ENCODE data around the gene CNN3. TPM values are rescaled to one million over a fixed set of nuclear protein-coding genes. Genes with fewer than 3 reads are reported as not detected.

Gene CNN3
- total RNA-seq, 2 experiments from 2014 or later = 1.6 TPM

- H3K4me1 Mint-ChIP-seq = peaks cover 15% of the 10 kb centered on the region
- ChIA-PET POLR2A (no interaction called here), CTCF (no interaction called here)
- H3K27me3 Mint-ChIP-seq = peaks cover 56% of the 10 kb centered on the region
- no peaks in the 10 kb centered on the region for H3K9me3 Mint-ChIP-seq
- peaks cover 3% of the 10 kb centered on the region for H3K36me3 Mint-ChIP-seq (ENCODE audit: low read depth)
- H3K4me3 Mint-ChIP-seq = peak overlapping the region; percentile 69
- no peak for DNase-seq
- H3K27ac Mint-ChIP-seq = no peak overlapping the region
Measured at GRCh38 chr1:94925561-94926125, 1.3 kb downstream of the CNN3 start.

GRCh38 chr1:94925004-94925403, 1.9 kb downstream of the CNN3 start:
- Mint-ChIP-seq H3K27me3 (peaks cover 52% of the 10 kb centered on the region), H3K9me3 (no peaks in the 10 kb centered on the region), H3K27ac (no peak overlapping the region), H3K36me3 (ENCODE audit: low read depth) (peaks cover 3% of the 10 kb centered on the region), H3K4me3 (no peak overlapping the region), H3K4me1 (peaks cover 15% of the 10 kb centered on the region)
- ChIA-PET CTCF (no interaction called here), POLR2A (no interaction called here)
- DNase-seq = no peak

- CTCF ChIA-PET = interaction anchor here (1.3 kb wide), 1 partner anchor 68 kb away, joined by 4 read pairs; no protein-coding TSS in a partner anchor
- no peak for DNase-seq
- Mint-ChIP-seq H3K27me3 (peaks cover 36% of the 10 kb centered on the region), H3K4me3 (no peak overlapping the region), H3K36me3 (ENCODE audit: low read depth) (peaks cover 3% of the 10 kb centered on the region), H3K9me3 (no peaks in the 10 kb centered on the region), H3K27ac (no peak overlapping the region), H3K4me1 (peaks cover 15% of the 10 kb centered on the region)
- POLR2A ChIA-PET = interaction anchor here (1.2 kb wide), 1 partner anchor 40 kb away, joined by 3 read pairs; no protein-coding TSS in a partner anchor
Measured at GRCh38 chr1:94922761-94923331, 4.1 kb downstream of the CNN3 start.

GRCh38 chr1:94921977-94922376, 4.9 kb downstream of the CNN3 start:
- no peak for DNase-seq
- no peaks in the 10 kb centered on the region for H3K9me3 Mint-ChIP-seq

GRCh38 chr1:94920061-94920460, 6.8 kb downstream of the CNN3 start:
- POLR2A ChIA-PET = no interaction called here
- H3K4me1 Mint-ChIP-seq = peaks cover 4% of the 10 kb centered on the region
- H3K36me3 Mint-ChIP-seq (ENCODE audit: low read depth) = no peaks in the 10 kb centered on the region
- peaks cover 25% of the 10 kb centered on the region for H3K27me3 Mint-ChIP-seq
- H3K9me3 Mint-ChIP-seq = no peaks in the 10 kb centered on the region
- no peak for DNase-seq
- H3K27ac Mint-ChIP-seq = no peak overlapping the region
- no peak overlapping the region for H3K4me3 Mint-ChIP-seq
- CTCF ChIA-PET = no interaction called here

More at GRCh38 chr1:94921977-94922376, 4.9 kb downstream of the CNN3 start:
- POLR2A ChIA-PET = no interaction called here
- H3K4me1 Mint-ChIP-seq = peaks cover 10% of the 10 kb centered on the region
- H3K36me3 Mint-ChIP-seq (ENCODE audit: low read depth) = peaks cover 3% of the 10 kb centered on the region
- H3K27me3 Mint-ChIP-seq = peaks cover 31% of the 10 kb centered on the region
- no peak overlapping the region for H3K27ac Mint-ChIP-seq
- H3K4me3 Mint-ChIP-seq = no peak overlapping the region
- CTCF ChIA-PET = interaction anchor here (1.3 kb wide), 1 partner anchor 68 kb away, joined by 4 read pairs; no protein-coding TSS in a partner anchor

- POLR2A ChIA-PET = no interaction called here
- CTCF ChIA-PET = no interaction called here
- no peak overlapping the region for H3K27ac Mint-ChIP-seq
Measured at GRCh38 chr1:94919241-94920030, 7.5 kb downstream of the CNN3 start.

GRCh38 chr1:94917251-94917650, 9.7 kb downstream of the CNN3 start:
- Mint-ChIP-seq H3K27ac (no peak overlapping the region), H3K27me3 (peaks cover 10% of the 10 kb centered on the region), H3K4me3 (no peak overlapping the region), H3K4me1 (no peaks in the 10 kb centered on the region), H3K36me3 (ENCODE audit: low read depth) (no peaks in the 10 kb centered on the region), H3K9me3 (no peaks in the 10 kb centered on the region)
- ChIA-PET POLR2A (no interaction called here), CTCF (no interaction called here)
- DNase-seq = no peak

More at GRCh38 chr1:94919241-94920030, 7.5 kb downstream of the CNN3 start:
- no peak overlapping the region for H3K4me3 Mint-ChIP-seq
- no peaks in the 10 kb centered on the region for H3K9me3 Mint-ChIP-seq
- peaks cover 4% of the 10 kb centered on the region for H3K4me1 Mint-ChIP-seq
- H3K36me3 Mint-ChIP-seq (ENCODE audit: low read depth) = no peaks in the 10 kb centered on the region
- no peak for DNase-seq
- peaks cover 19% of the 10 kb centered on the region for H3K27me3 Mint-ChIP-seq

GRCh38 chr1:94912263-94913184, 14.4 kb downstream of the CNN3 start:
- POLR2A ChIA-PET = no interaction called here
- Mint-ChIP-seq H3K36me3 (ENCODE audit: low read depth) (no peaks in the 10 kb centered on the region), H3K9me3 (no peaks in the 10 kb centered on the region), H3K27me3 (peaks cover 8% of the 10 kb centered on the region), H3K27ac (no peak overlapping the region), H3K4me1 (no peaks in the 10 kb centered on the region), H3K4me3 (no peak overlapping the region)
- no peak for DNase-seq
- CTCF ChIA-PET = no interaction called here

- H3K36me3 Mint-ChIP-seq (ENCODE audit: low read depth) = no peaks in the 10 kb centered on the region
- peaks cover 5% of the 10 kb centered on the region for H3K27me3 Mint-ChIP-seq
- H3K4me3 Mint-ChIP-seq = no peak overlapping the region
- H3K9me3 Mint-ChIP-seq = no peaks in the 10 kb centered on the region
- no peak overlapping the region for H3K27ac Mint-ChIP-seq
- ChIA-PET CTCF (interaction anchor here (1.3 kb wide), 1 partner anchor 55 kb away, joined by 3 read pairs; no protein-coding TSS in a partner anchor), POLR2A (no interaction called here)
- no peaks in the 10 kb centered on the region for H3K4me1 Mint-ChIP-seq
- no peak for DNase-seq
Measured at GRCh38 chr1:94909486-94909885, 17.4 kb downstream of the CNN3 start.

GRCh38 chr1:94908965-94909364, 17.9 kb downstream of the CNN3 start:
- CTCF ChIA-PET = interaction anchor here (1.3 kb wide), 1 partner anchor 54 kb away, joined by 3 read pairs; no protein-coding TSS in a partner anchor
- H3K4me1 Mint-ChIP-seq = no peaks in the 10 kb centered on the region

GRCh38 chr1:94908190-94908589, 18.7 kb downstream of the CNN3 start:
- Mint-ChIP-seq H3K4me1 (no peaks in the 10 kb centered on the region), H3K27me3 (peaks cover 2% of the 10 kb centered on the region), H3K9me3 (no peaks in the 10 kb centered on the region), H3K27ac (no peak overlapping the region), H3K36me3 (ENCODE audit: low read depth) (no peaks in the 10 kb centered on the region), H3K4me3 (no peak overlapping the region)
- DNase-seq = no peak
- ChIA-PET CTCF (no interaction called here), POLR2A (no interaction called here)

More at GRCh38 chr1:94908965-94909364, 17.9 kb downstream of the CNN3 start:
- POLR2A ChIA-PET = no interaction called here
- H3K36me3 Mint-ChIP-seq (ENCODE audit: low read depth) = no peaks in the 10 kb centered on the region
- no peaks in the 10 kb centered on the region for H3K9me3 Mint-ChIP-seq
- no peak for DNase-seq
- H3K27ac Mint-ChIP-seq = no peak overlapping the region
- H3K4me3 Mint-ChIP-seq = no peak overlapping the region
- H3K27me3 Mint-ChIP-seq = peaks cover 5% of the 10 kb centered on the region

- peaks cover 3% of the 10 kb centered on the region for H3K27me3 Mint-ChIP-seq
- no peaks in the 10 kb centered on the region for H3K36me3 Mint-ChIP-seq (ENCODE audit: low read depth)
- H3K27ac Mint-ChIP-seq = no peak overlapping the region
- DNase-seq = no peak
- CTCF ChIA-PET = interaction anchor here (1.2 kb wide), 1 partner anchor 134 kb away, joined by 3 read pairs; no protein-coding TSS in a partner anchor
- H3K9me3 Mint-ChIP-seq = no peaks in the 10 kb centered on the region
- H3K4me1 Mint-ChIP-seq = no peaks in the 10 kb centered on the region
- POLR2A ChIA-PET = no interaction called here
- no peak overlapping the region for H3K4me3 Mint-ChIP-seq
Measured at GRCh38 chr1:94907136-94907535, 19.8 kb downstream of the CNN3 start.

- no peaks in the 10 kb centered on the region for H3K36me3 Mint-ChIP-seq (ENCODE audit: low read depth)
- no peak overlapping the region for H3K4me3 Mint-ChIP-seq
- peaks cover 3% of the 10 kb centered on the region for H3K27me3 Mint-ChIP-seq
- CTCF ChIA-PET = no interaction called here
- POLR2A ChIA-PET = no interaction called here
- no peak overlapping the region for H3K27ac Mint-ChIP-seq
- no peak for DNase-seq
- no peaks in the 10 kb centered on the region for H3K9me3 Mint-ChIP-seq
- H3K4me1 Mint-ChIP-seq = no peaks in the 10 kb centered on the region
Measured at GRCh38 chr1:94906382-94906781, 20.5 kb downstream of the CNN3 start.
